Ishikawa (cell line): Measurements from ENCODE around the gene PTRH2.

ENCODE experiments used
- CEBPB ChIP-seq: IDR thresholded peaks from 2 replicates; pipeline ENCODE4 v1.6.1; 2012
- CREB1 ChIP-seq: IDR thresholded peaks from 2 replicates; pipeline ENCODE4 v1.6.1; 2012; ENCODE audit warnings: low read depth
- EGR1 ChIP-seq: IDR thresholded peaks from 2 replicates; pipeline ENCODE4 v1.6.1; 2012
- EP300 ChIP-seq: IDR thresholded peaks from 2 replicates; pipeline ENCODE4 v1.6.1; 2012; ENCODE audit warnings: borderline replicate concordance
- FOXM1 ChIP-seq: IDR thresholded peaks from 2 replicates; pipeline ENCODE4 v1.6.1; 2012; ENCODE audit warnings: low read depth, borderline replicate concordance
- MAX ChIP-seq: IDR thresholded peaks from 2 replicates; pipeline ENCODE4 v1.6.1; 2012
- NFIC ChIP-seq: IDR thresholded peaks from 2 replicates; pipeline ENCODE4 v1.6.1; 2012
- RAD21 ChIP-seq: IDR thresholded peaks from 2 replicates; pipeline ENCODE4 v1.6.1; 2012; ENCODE audit warnings: low read depth
- TAF1 ChIP-seq: IDR thresholded peaks from 2 replicates; pipeline ENCODE4 v1.6.1; 2012; ENCODE audit warnings: low read depth, mild to moderate bottlenecking
- TCF12 ChIP-seq: IDR thresholded peaks from 2 replicates; pipeline ENCODE4 v1.6.1; 2012; ENCODE audit warnings: low read depth
- TEAD4 ChIP-seq: IDR thresholded peaks from 2 replicates; pipeline ENCODE4 v1.6.1; 2012
- YY1 ChIP-seq: IDR thresholded peaks from 2 replicates; pipeline ENCODE4 v1.6.1; 2012; ENCODE audit warnings: low read depth
- ZBTB7A ChIP-seq: IDR thresholded peaks from 2 replicates; pipeline ENCODE4 v1.6.1; 2012; ENCODE audit warnings: low read depth
- TF ChIP-seq, protein P1 (sequence below): IDR thresholded peaks from 2 replicates; pipeline ENCODE4 v1.6.1; 2012; ENCODE audit warnings: low read depth, mild to moderate bottlenecking
- TF ChIP-seq, protein P2 (sequence below): IDR thresholded peaks from 2 replicates; pipeline ENCODE4 v1.6.1; 2012

PTRH2 gene

DNA sequence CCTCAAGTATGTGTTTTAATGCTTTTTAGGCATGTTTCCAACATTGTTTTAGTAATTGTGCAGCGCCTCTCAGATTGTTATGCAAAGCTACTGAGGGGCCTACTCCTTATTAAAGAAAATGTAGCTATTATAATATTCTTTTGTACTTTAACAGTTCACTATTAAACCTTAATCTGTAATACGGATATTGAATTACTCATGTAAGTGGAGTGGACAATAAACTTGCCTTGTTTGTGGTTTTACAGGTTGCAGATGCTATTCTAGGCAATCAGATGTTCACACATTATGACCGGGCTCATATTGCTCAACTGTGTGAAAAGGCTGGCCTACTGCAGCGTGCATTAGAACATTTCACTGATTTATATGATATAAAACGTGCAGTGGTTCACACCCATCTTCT, 41.0 kb downstream of the PTRH2 start:
- TF ChIP-seq FOXM1, result no peak
- no peak for TF ChIP-seq CREB1
- TF ChIP-seq CEBPB, result no peak
- TF ChIP-seq RAD21, result no peak
- TF ChIP-seq EGR1, result no peak
- no peak for TF ChIP-seq ZBTB7A
- TF ChIP-seq, protein P1, sequence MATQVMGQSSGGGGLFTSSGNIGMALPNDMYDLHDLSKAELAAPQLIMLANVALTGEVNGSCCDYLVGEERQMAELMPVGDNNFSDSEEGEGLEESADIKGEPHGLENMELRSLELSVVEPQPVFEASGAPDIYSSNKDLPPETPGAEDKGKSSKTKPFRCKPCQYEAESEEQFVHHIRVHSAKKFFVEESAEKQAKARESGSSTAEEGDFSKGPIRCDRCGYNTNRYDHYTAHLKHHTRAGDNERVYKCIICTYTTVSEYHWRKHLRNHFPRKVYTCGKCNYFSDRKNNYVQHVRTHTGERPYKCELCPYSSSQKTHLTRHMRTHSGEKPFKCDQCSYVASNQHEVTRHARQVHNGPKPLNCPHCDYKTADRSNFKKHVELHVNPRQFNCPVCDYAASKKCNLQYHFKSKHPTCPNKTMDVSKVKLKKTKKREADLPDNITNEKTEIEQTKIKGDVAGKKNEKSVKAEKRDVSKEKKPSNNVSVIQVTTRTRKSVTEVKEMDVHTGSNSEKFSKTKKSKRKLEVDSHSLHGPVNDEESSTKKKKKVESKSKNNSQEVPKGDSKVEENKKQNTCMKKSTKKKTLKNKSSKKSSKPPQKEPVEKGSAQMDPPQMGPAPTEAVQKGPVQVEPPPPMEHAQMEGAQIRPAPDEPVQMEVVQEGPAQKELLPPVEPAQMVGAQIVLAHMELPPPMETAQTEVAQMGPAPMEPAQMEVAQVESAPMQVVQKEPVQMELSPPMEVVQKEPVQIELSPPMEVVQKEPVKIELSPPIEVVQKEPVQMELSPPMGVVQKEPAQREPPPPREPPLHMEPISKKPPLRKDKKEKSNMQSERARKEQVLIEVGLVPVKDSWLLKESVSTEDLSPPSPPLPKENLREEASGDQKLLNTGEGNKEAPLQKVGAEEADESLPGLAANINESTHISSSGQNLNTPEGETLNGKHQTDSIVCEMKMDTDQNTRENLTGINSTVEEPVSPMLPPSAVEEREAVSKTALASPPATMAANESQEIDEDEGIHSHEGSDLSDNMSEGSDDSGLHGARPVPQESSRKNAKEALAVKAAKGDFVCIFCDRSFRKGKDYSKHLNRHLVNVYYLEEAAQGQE, result no peak
- no peak for TF ChIP-seq MAX
- TF ChIP-seq, protein P2, sequence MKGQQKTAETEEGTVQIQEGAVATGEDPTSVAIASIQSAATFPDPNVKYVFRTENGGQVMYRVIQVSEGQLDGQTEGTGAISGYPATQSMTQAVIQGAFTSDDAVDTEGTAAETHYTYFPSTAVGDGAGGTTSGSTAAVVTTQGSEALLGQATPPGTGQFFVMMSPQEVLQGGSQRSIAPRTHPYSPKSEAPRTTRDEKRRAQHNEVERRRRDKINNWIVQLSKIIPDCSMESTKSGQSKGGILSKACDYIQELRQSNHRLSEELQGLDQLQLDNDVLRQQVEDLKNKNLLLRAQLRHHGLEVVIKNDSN, result no peak
- TF ChIP-seq EP300, result no peak
- TF ChIP-seq TEAD4, result no peak
- TF ChIP-seq YY1, result no peak
- no peak for TF ChIP-seq TAF1
- no peak for TF ChIP-seq TCF12
- no peak for TF ChIP-seq NFIC

GRCh38 chr17:59652119-59652518, 55.1 kb downstream of the PTRH2 start:
- TF ChIP-seq FOXM1 (no peak), RAD21 (no peak), EGR1 (no peak), YY1 (no peak), TAF1 (no peak), NFIC (no peak), TCF12 (no peak), EP300 (no peak), CEBPB (no peak), CREB1 (no peak), ZBTB7A (no peak), MAX (no peak)
- TF ChIP-seq, protein P1, result no peak
- TF ChIP-seq, protein P2, result no peak

DNA sequence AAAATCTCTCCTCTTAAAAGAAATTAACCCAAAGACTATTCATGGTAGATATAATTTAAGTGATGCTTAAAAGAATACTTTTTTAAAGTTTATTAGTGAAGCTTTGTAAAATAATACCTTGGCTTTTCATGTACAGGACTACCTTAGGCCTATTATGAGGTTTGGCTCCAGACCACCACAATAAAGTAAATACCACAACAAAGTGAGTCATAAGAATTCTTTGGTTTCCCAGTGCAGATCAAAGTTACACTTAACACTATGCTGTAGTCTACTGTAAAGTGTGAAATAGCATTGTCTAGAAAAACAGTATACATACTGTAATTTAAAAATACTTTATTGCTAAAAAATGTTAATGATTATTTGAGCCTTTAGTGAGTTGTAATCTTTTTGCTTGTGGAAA, 55.9 kb downstream of the PTRH2 start:
- TF ChIP-seq ZBTB7A, result no peak

DNA sequence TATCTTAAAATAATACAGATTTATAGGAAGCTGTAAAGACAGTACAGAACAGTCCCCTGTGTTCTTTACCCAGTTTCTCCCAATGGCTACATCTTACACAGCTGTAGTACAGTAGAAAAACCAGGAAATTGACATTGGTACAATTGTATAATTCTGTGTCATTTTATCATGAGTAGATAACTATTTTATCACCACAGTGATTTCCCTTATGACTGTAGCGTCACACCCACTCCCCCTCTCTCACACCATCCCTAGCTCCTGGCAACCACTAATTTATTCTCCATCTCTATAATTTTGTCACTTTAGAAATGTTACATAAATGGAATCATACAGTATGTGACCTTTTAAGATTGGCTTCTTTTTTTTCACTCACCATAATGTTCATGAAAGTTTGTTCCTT, 56.6 kb downstream of the PTRH2 start:
- TF ChIP-seq EGR1 (no peak), TCF12 (no peak), YY1 (no peak), CREB1 (no peak), MAX (no peak), FOXM1 (no peak), TEAD4 (no peak), CEBPB (no peak), RAD21 (no peak), NFIC (no peak), EP300 (no peak), ZBTB7A (no peak)
- TF ChIP-seq, protein P1, result no peak
- TF ChIP-seq, protein P2, result no peak
